HuH-7 (cell line): ENCODE results near the gene NOS1.
"Not testable (repeated sequence)": the region's sequence is repeated elsewhere in the genome, so short reads cannot be mapped to it uniquely, and the experiment has no call there.

ENCODE experiments used
- DNase-seq: peaks from one replicate; pipeline ENCODE4 v3.0.0; 2011; ENCODE audit warnings: low spot score

Gene NOS1

GRCh38 chr12:117361347-117361751, at the start of gene NOS1:
Gene NOS1, minus strand, starts transcription at chr12:117361626. Its CDS starts 30,557 bp downstream, at chr12:117331069.
- no peak for DNase-seq

DNA sequence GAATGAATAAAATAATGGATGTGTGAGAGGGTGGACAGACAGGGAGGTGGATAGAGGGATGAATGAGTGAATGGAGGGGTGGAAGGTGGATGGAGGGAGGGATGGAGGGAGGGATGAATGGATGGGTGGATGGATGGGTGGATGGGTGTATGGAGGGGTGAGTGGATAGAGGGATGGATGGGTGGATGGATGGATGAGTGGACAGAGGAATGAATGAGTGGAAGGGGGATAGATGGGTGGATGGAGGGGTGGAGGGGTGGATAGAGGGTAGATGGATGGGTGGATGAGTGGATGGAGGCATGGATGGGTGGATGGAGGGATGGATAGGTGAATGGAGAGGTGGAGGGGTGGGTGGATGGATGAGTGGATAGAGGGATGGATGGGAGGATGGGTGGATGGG, 47.9 kb upstream of the NOS1 start:
- DNase-seq = no peak

GRCh38 chr12:117408161-117408791, 46.9 kb upstream of the NOS1 start:
- no peak for DNase-seq

DNA sequence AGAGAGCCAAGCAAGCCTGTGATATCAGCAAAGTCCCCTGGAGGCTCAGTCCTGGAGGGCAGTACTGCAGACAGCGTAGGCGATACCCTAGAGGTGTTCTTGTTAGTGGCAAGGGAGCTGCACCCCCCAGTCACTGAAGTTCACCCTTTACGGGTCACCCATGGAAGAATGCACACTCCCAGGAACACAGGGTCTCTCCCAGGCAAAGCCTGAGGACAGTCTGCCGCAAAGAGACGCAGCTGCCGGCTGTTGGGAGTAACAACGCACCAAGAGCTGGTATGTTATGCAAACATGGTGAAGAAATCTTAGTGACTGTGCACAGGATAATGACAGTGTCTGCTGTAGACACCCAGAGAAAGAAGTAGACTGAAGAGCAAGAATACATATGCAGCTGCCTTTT, 43.5 kb upstream of the NOS1 start:
- DNase-seq = no peak

DNA sequence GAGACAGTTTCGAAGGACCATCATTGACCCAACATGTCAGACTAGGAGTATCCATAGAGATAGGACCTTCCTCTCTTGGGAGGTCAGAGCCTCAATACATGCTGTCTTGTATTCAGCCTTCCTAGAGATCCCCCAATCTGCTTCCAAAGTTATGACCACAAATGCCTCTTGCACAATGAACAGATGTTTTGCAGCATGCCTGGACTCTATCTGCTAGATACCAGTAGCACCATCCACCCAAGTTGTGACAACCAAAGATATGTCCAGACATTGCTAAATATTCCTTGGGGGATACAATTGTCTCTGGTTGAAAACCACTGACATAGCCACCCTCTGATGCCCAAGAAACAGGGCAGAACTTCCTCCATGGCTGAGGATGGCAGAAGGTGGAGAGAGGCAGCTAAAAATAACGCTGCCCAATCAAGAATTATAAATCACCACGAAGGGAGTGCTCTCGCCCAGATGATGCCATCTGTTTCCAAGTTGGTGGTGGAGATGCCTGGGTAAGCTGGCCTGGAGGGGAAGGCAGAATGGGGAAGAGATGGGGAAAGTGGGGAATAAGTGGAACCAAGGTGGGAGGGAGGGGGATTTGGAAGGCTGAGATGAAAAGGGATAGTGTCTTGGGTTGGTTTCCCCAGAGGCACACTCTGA, 42.9 kb upstream of the NOS1 start:
- DNase-seq = no peak

GRCh38 chr12:117403586-117404139, 42.2 kb upstream of the NOS1 start:
- no peak for DNase-seq

DNA sequence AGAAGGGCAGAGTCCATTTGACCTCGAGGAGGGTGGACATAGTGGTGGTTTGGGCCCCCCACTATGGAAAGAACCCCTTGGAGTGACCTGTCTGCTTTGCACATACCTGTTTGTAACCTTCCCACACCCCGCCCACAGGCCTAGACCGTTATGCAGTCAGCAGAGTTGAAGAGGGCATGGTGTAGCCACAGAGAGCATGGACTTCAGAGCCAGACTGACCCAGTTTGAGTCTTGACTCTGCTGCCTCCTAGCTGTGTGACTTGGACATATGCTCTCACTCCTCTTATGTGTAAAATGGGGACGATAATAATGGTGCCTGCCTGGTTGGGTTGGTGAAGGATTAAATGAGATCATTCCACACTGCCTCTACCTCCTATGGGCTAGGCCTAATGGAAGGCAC, 40.9 kb upstream of the NOS1 start:
- DNase-seq = no peak

DNA sequence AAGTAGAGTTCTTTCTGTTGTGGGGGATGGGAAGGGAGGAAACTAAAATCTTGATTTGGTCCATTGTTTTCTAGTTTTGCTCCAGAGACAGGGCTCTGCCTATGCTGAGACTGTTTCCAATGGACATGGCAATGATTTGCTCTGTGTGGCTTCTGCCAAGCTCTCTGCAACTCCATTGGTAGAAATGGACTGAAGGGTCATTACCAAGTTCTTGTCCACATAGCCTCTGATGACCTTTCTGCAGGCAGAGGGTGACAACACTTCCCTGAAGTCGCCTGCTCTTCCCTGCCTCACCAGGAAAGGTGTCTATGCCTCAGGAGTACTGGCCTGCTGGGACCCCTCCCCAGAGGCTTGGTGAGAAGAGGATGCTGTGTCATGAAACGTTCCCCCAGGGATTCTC, 39.5 kb upstream of the NOS1 start:
- DNase-seq = no peak

GRCh38 chr12:117398482-117398881, 37.1 kb upstream of the NOS1 start:
- DNase-seq = not testable (repeated sequence)

DNA sequence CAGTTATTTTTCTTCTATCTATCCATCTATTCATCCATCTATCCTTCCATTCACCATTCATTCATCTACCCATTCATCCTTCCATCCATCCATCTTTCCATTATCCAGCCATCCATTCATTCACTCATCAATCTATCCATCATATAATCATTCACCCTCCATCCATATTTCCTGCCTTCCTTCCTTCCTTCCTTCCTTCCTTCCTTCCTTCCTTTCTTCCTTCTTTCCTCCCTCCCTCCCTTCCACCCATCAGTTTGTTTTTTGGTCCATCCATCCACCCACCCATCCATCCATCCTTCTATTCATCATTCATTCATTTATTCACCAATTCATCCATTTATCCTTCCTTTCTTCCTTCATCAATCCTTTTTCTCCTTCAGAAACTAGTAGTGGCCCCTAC, 34.3 kb upstream of the NOS1 start:
- no peak for DNase-seq

- DNase-seq = no peak
Observed at GRCh38 chr12:117394491-117394890, 33.1 kb upstream of the NOS1 start.

DNA sequence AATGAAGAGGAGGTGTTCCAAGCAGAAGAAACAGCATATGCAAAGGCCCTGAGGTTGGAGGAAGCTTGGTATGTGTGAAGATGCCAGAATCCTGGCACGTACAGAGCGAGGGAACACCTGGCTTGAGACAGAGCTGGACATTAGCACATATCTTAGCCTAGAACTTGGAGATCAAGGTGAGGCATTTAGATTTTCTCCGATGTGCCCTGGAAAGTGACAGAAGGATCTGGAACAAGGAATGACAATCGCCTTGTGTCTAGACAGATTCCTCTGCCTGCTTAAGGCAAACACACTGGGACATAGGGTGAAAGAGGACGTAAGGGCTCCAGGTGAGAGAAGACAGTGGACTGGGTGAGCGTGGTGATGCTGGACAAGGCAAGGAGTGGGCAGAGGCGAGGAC, 32.2 kb upstream of the NOS1 start:
- no peak for DNase-seq

DNA sequence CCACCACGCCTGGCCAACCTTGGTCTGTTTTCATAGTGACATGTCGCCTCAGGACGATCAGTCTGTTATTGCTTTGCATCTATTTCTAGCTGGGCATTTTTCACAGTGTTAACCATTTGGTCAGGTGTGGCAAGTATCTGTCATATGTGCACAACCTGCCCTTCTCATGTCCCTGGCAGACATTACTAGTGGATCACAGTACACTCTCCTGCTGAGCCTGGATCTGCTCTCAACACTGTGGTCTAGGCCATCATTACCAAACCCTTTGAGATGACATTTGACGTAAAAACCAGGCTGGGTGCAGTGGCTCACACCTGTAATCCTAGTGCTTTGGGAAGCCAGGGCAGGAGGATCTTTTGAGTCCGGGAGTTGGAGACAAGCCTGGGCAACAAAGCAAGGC, 29.4 kb upstream of the NOS1 start:
- no peak for DNase-seq

DNA sequence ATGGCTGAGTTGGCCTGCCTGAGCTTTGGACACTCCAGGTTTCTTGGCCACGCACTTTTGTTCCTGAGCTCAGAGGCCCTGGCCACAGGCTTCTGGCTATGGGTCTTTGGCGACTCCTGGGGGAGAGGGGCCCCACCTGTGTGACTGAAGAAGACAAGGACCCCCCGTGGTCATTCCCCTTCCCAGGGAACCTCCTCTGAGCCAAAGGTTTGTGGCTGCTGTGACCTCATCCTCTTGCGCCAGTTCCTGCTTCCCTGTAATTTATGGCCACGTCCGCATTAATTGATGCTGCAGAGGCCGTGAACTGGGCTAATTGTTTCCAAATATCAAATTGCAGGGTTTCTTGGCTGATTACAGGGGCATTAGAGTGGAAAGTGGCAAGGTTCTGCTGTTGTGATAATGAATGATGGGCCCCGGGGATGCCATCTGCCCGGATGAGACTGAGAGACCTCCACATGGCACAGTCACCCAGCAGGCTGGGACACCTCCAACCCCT, 27.6 kb upstream of the NOS1 start:
- DNase-seq = no peak

- no peak for DNase-seq
Observed at GRCh38 chr12:117387832-117388231, 26.4 kb upstream of the NOS1 start.

DNA sequence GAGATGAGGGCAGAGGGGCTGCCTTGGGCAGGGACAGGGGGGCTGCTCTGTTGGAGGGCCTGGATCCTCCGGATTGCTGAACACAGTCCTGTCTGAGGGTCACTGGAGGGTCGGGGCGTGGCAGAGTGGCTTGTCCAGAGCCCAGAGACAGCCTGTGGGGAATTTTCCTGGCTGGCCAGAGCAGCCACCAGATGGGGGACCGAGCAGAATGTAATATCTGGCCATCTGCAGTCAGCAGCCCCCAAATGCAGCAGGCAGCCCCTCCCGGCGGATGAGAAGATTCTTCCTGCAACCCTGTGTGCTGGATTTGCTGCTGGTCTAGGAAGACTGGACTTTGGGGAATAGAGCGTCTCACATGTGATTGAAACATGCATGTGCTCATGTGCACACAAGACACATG, 23.3 kb upstream of the NOS1 start:
- no peak for DNase-seq

DNA sequence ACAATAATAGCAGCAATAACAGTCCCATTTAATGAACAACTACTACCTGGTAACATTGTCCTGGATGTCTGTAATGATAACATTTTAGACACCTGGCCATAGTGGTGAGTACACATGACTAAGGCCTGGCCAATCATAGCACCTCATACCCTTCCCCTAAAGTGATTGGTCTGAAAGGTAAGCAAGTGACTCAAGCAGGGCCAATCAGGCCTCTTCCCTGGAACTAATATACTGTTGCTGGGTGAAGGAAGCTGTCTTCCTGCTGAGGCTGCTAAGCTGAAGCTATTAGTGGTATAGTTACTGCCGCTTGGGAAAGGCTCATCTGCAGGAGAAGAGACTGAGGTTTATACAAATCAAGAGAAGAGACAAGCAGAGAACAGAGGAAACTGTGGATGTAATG, 18.7 kb upstream of the NOS1 start:
- DNase-seq = no peak

GRCh38 chr12:117377758-117378157, 16.3 kb upstream of the NOS1 start:
- no peak for DNase-seq

DNA sequence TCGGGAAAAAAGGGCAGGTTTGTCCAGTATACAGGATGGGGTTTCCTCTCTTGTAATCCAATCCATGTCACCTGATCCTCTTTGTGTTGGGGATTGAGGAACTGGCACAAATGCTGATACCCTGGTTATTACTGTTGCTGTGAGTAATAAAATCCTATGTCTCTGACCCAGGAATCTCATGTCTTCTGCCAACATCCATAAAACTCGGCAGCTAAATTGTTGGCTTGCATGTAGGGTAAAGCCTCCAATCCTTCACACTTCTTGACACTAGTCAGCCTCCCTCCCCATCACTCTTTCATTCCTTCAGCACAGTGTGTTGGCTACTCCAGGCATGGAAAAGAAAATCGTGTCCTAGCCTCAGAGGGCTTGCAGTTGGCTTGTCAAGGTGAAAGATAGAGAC, 9.2 kb upstream of the NOS1 start:
- DNase-seq = no peak

GRCh38 chr12:117370000-117370399, 8.6 kb upstream of the NOS1 start:
- not testable (repeated sequence) for DNase-seq

GRCh38 chr12:117367006-117367638, 5.7 kb upstream of the NOS1 start:
- DNase-seq = peak; percentile 76

DNA sequence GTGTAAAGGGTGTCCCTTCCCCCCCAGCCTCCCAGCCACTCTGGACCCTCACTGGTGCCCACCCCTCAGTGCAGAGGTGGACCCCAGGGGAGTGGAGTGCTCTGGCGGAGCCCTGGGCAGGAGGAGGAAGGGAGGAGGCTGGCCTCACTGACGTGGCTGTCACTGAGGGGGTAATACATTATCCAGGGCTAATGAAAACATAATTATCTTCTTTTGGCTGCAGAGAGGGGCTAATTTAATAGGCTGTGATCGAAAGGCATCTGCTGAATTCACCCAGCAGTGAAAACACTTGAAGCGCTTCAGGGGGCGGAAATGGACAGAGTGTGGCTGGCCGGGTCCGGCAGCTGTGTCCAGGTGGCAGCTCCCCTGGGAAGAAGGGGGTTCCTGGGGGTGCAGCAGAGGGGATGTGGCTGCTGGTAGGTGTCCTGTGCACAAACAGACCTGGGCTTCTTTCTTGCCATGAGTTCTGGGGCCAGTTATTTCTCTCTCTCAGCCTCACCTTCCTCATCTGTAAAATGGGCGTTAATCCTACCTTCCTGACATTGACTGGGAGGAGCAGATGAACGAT, 3.7 kb upstream of the NOS1 start:
- no peak for DNase-seq

- peak; percentile 15 for DNase-seq
Observed at GRCh38 chr12:117363953-117364486, 2.6 kb upstream of the NOS1 start.
